Esophagus squamous epithelium (tissue), 5 donors: ENCODE data around the gene USP10. TPM values are rescaled to one million over a fixed set of nuclear protein-coding genes. Genes with fewer than 3 reads are reported as not detected.
"Not testable (repeated sequence)": the region's sequence is repeated elsewhere in the genome, so short reads cannot be mapped to it uniquely, and the experiment has no call there.

Experiments used
- DNase-seq: peaks from one replicate; lab custom pipeline; 2025; lab: John Stamatoyannopoulos, UW
- H3K27ac ChIP-seq, 4 donors: fragments of 200-600 bp; sonication (generic); one replicate each; pipeline ENCODE4 v1.5.1; 2016 to 2019; ENCODE audit warnings: mild to moderate bottlenecking in 1 of 4
- H3K27me3 ChIP-seq, 4 donors: fragments of 200-600 bp; sonication (generic); 1 replicate in 3 of 4; 2 replicates in 1 of 4; pipeline versions ENCODE4 v1.5.1 to v1.6.0; 2017 to 2021; ENCODE audit warnings: antibody characterized with exemption in 1 of 4
- H3K36me3 ChIP-seq, 3 donors: fragments of 200-600 bp; sonication (generic); one replicate each; pipeline ENCODE4 v1.5.1; 2016 to 2019
- H3K4me1 ChIP-seq, 3 donors: fragments of 200-600 bp; sonication (generic); one replicate each; pipeline ENCODE4 v1.5.1; 2017 to 2019
- H3K4me3 ChIP-seq, 4 donors: fragments of 200-600 bp; sonication (generic); 1 replicate in 3 of 4; 2 replicates in 1 of 4; pipeline ENCODE4 v1.5.1; 2016 to 2019; ENCODE audit warnings: mild to moderate bottlenecking in 2 of 4, moderate library complexity in 1 of 4
- H3K9me3 ChIP-seq, 3 donors: fragments of 200-600 bp; sonication (generic); one replicate each; pipeline ENCODE4 v1.5.1; 2016 to 2019
- POLR2A ChIP-seq, 4 donors: fragments of 450-650 bp; IDR thresholded peaks; one replicate each; pipeline ENCODE4 v1.6.1; 2017; ENCODE audit warnings: antibody characterized with exemption in 4 of 4, mild to moderate bottlenecking in 4 of 4, moderate library complexity in 3 of 4
- WGBS, 2 donors: methylation state at CpG; one replicate each; pipeline ENCODE4 v1.1.5; 2018; 5-methylcytosine and 5-hydroxymethylcytosine counted together
- intact Hi-C: fragments of 100-400 bp; cut with DNase I; formaldehyde crosslinking; loops from one replicate; pipeline ENCODE4 v1.15.0; 2022
- total RNA-seq, 4 donors: library from RNA; depleted of rRNA; stranded (reverse); fragments of >200 nt; gene quantifications; one replicate each; pipeline ENCODE4 v1.1.0, GENCODE V29; 2016
- TF ChIP-seq, protein P1 (sequence below), 6 experiments: fragments of 450-650 bp in 4 of 6; fragments of 200-600 bp in 2 of 6; sonication (generic) in 2 of 6; IDR thresholded peaks; one replicate each; pipeline ENCODE4 v1.5.1; 2016 to 2019; ENCODE audit warnings: antibody characterized with exemption in 6 of 6, mild to moderate bottlenecking in 4 of 6, moderate library complexity in 4 of 6
- donor health status: DM: yes; HTN: yes; CAD: no.

Gene USP10
- total RNA-seq, 4 donors from 2014 or later: 44.7 to 71.5 (median 56.0) TPM

DNA sequence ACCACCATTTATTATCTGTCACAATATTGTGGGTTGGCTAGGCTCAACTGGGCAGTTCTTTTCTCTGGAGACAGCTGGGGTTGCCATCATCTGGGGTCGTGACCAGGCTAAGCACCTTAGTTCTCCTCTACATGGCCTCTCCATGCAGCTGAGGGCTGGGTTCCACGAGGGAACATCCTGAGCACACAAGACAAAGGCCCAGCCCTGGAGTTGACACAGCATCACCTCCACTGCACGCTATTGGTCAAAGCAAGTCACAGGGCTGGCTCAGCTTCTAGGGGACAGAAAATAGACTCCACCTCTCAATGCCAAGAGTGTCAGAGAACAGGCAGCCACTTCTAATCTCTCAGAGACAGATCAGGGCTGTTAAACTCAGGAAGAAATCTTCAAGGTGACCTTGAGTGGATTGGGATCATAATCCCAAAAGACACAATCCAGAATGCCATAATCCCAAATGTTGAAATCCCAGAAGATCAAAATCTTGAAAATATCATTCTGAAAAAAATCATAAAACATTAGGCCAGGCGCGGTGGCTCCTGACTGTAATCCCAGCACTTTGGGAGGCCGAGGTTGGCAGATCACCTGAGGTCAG is 13.0 kb upstream of the USP10 start:
- Histone ChIP-seq H3K9me3 (no peaks in the 10 kb centered on the region), H3K27me3 (peaks cover 0 to 15% (median 0%) of the 10 kb centered on the region in 4 donors), H3K4me1 (no peaks in the 10 kb centered on the region), H3K27ac (no peak overlapping the region), H3K4me3 (no peak overlapping the region), H3K36me3 (no peaks in the 10 kb centered on the region)
- TF ChIP-seq, protein P1, sequence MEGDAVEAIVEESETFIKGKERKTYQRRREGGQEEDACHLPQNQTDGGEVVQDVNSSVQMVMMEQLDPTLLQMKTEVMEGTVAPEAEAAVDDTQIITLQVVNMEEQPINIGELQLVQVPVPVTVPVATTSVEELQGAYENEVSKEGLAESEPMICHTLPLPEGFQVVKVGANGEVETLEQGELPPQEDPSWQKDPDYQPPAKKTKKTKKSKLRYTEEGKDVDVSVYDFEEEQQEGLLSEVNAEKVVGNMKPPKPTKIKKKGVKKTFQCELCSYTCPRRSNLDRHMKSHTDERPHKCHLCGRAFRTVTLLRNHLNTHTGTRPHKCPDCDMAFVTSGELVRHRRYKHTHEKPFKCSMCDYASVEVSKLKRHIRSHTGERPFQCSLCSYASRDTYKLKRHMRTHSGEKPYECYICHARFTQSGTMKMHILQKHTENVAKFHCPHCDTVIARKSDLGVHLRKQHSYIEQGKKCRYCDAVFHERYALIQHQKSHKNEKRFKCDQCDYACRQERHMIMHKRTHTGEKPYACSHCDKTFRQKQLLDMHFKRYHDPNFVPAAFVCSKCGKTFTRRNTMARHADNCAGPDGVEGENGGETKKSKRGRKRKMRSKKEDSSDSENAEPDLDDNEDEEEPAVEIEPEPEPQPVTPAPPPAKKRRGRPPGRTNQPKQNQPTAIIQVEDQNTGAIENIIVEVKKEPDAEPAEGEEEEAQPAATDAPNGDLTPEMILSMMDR (IDR thresholded peaks at IDR 0.05): no peak
- TF ChIP-seq POLR2A (IDR thresholded peaks at IDR 0.05): no peak
- intact Hi-C loops: no loop called here
- WGBS, 2 donors: 80 to 96% methylated on average over 4 to 6 of the region's 6 CpGs
- no peak for DNase-seq

GRCh38 chr16:84687715-84688114 is 12.1 kb upstream of the USP10 start:
- Histone ChIP-seq H3K36me3 (no peaks in the 10 kb centered on the region), H3K4me1 (no peaks in the 10 kb centered on the region), H3K27me3 (peaks cover 0 to 15% (median 0%) of the 10 kb centered on the region in 4 donors), H3K27ac (no peak overlapping the region), H3K4me3 (no peak overlapping the region), H3K9me3 (no peaks in the 10 kb centered on the region)
- no peak for DNase-seq
- 54 to 57% methylated on average over 6 of the region's 6 CpGs for WGBS, 2 donors
- intact Hi-C loops: no loop called here
- no peak for TF ChIP-seq POLR2A (IDR thresholded peaks at IDR 0.05)
- TF ChIP-seq, protein P1 (IDR thresholded peaks at IDR 0.05): no peak

DNA sequence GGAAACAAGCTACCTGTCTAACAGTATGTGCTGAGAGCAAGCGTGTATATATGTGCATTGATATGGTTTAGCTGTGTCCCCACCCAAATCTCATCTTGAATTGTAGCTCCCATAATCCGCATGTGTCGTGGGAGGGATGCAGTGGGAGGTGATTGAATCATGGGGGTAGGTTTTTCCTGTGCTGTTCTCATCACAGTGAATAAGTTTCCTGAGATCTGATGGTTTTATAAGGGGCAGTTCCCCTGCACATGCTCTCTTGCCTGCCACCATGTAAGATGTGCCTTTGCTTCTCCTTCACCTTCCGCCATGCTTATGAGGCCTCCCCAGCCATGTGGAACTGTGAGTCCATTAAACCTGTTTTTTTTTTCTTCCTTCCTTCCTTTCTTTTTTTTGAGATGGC is 11.6 kb upstream of the USP10 start:
- H3K4me1 ChIP-seq, H3K27ac ChIP-seq, intact Hi-C loops, H3K4me3 ChIP-seq, H3K9me3 ChIP-seq, H3K36me3 ChIP-seq, DNase-seq: not testable (repeated sequence)
- 89 to 94% methylated on average over 4 of the region's 4 CpGs for WGBS, 2 donors
- H3K27me3 ChIP-seq: peaks cover 0 to 14% (median 0%) of the 10 kb centered on the region in 4 donors

GRCh38 chr16:84689111-84689510 is 10.7 kb upstream of the USP10 start:
- no peaks in the 10 kb centered on the region for H3K4me1 ChIP-seq
- peaks cover 0 to 5% (median 0%) of the 10 kb centered on the region in 4 donors for H3K27me3 ChIP-seq
- no peak overlapping the region for H3K4me3 ChIP-seq
- WGBS, 2 donors: 48 to 63% methylated on average over 8 of the region's 8 CpGs
- H3K36me3 ChIP-seq: no peaks in the 10 kb centered on the region
- intact Hi-C loops: no loop called here
- TF ChIP-seq POLR2A (IDR thresholded peaks at IDR 0.05): no peak
- TF ChIP-seq, protein P1 (IDR thresholded peaks at IDR 0.05): no peak
- H3K27ac ChIP-seq: no peak overlapping the region
- no peak for DNase-seq
- H3K9me3 ChIP-seq: no peaks in the 10 kb centered on the region

- Histone ChIP-seq H3K4me1 (no peaks in the 10 kb centered on the region), H3K9me3 (no peaks in the 10 kb centered on the region), H3K27me3 (no peaks in the 10 kb centered on the region), H3K36me3 (no peaks in the 10 kb centered on the region), H3K27ac (no peak overlapping the region), H3K4me3 (no peak overlapping the region)
- DNase-seq: no peak
- intact Hi-C loops: no loop called here
- 62 to 78% methylated on average over 6 of the region's 6 CpGs for WGBS, 2 donors
- no peak for TF ChIP-seq POLR2A (IDR thresholded peaks at IDR 0.05)
- TF ChIP-seq, protein P1 (IDR thresholded peaks at IDR 0.05): no peak
Observed at GRCh38 chr16:84690088-84690819, 9.5 kb upstream of the USP10 start.
